Activated naive CD4-positive, alpha-beta T cell treated with anti-CD3 and anti-CD28 coated beads, Interleukin-2, amount 50 U/mL, for 16 hours (primary cell): ENCODE data around the gene LYSMD1.

ENCODE experiments used
- DNase-seq: peaks from one replicate; pipeline ENCODE4 v3.0.0-alpha.2; 2020

LYSMD1 gene

GRCh38 chr1:151135433-151136385 is 30.0 kb downstream of the LYSMD1 start:
- no peak for DNase-seq

GRCh38 chr1:151134991-151135390 is 30.7 kb downstream of the LYSMD1 start:
- DNase-seq = no peak

- no peak for DNase-seq
Measured at GRCh38 chr1:151134396-151134795, 31.3 kb downstream of the LYSMD1 start.

GRCh38 chr1:151133018-151133806 is 32.5 kb downstream of the LYSMD1 start:
- DNase-seq = no peak

- no peak for DNase-seq
Measured at GRCh38 chr1:151132335-151133017, 33.2 kb downstream of the LYSMD1 start.

- DNase-seq = no peak
Measured at GRCh38 chr1:151131701-151132334, 33.9 kb downstream of the LYSMD1 start.

- peak; percentile 92 for DNase-seq
Measured at GRCh38 chr1:151130987-151131586, 34.6 kb downstream of the LYSMD1 start.

GRCh38 chr1:151128800-151129199 is 36.9 kb downstream of the LYSMD1 start:
- no peak for DNase-seq

- DNase-seq = no peak
Measured at GRCh38 chr1:151124763-151125403, 40.8 kb downstream of the LYSMD1 start.

- no peak for DNase-seq
Measured at GRCh38 chr1:151113877-151114276, 51.8 kb downstream of the LYSMD1 start.
